GM19467 (cell line): ENCODE results near the gene SNRNP25.
"Not testable (repeated sequence)": the region's sequence is repeated elsewhere in the genome, so short reads cannot be mapped to it uniquely, and the experiment has no call there.

Source experiments
- ATAC-seq: cut with Tn5 transposase; IDR thresholded peaks from one replicate; pipeline ENCODE4 v1.9.1; 2021; ENCODE audit warnings: mild to moderate bottlenecking, moderate library complexity; ENCODE audit not compliant: unreplicated experiment

The SNRNP25 gene

GRCh38 chr16:53346-54236, at the start of gene SNRNP25, which contains the start of gene POLR3K:
TSS of gene SNRNP25 (plus strand) at chr16:53828. CDS start at chr16:54017, 189 bp downstream.
TSS of gene POLR3K (minus strand) at chr16:53608. CDS start at chr16:53586, 22 bp downstream.
- peak; percentile 93 for ATAC-seq

GRCh38 chr16:9903-10665, 43.5 kb upstream of the SNRNP25 start:
- no peak for ATAC-seq

- not testable (repeated sequence) for ATAC-seq
These were observed 42.9 kb upstream of the SNRNP25 start for GRCh38 chr16:10772-11171.

- not testable (repeated sequence) for ATAC-seq
These were observed 36.4 kb upstream of the SNRNP25 start for GRCh38 chr16:17062-17765.

DNA sequence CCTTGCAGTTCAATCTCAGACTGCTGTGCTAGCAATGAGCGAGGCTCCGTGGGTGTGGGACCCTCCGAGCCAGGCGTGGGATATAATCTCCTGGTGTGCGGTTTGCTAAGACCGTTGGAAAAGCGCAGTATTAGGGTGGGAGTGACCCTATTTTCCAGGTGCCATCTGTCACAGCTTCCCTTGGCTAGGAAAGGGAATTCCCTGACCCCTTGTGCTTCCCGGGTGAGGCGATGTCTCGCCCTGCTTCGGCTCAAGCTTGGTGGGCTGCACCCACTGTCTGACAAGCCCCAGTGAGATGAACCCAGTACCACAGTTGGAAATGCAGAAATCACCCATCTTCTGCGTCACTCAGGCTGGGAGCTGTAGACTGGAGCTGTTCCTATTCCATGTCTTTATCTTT, 32.7 kb upstream of the SNRNP25 start:
- ATAC-seq = not testable (repeated sequence)

DNA sequence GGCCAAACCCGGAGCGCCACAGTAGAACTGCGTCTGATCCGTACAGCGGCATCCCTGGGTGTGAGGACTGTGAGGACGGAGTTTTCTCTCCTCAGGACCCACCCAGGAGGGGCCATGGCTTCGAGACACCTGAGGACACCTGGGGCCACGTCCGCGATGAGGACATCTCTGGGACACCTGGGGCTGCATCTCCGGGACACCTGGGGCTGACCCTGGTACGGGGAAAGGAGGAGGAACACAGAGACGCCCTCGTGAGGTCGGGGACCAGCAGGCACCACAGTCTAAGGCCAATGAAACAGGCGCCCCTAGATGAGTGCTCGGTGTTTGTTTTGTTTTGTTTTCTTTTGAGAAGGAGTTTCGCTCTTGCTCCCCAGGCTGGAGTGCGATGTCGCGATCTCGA, 29.5 kb upstream of the SNRNP25 start:
- not testable (repeated sequence) for ATAC-seq

- not testable (repeated sequence) for ATAC-seq
These were observed 27.7 kb upstream of the SNRNP25 start for GRCh38 chr16:25926-26348.

DNA sequence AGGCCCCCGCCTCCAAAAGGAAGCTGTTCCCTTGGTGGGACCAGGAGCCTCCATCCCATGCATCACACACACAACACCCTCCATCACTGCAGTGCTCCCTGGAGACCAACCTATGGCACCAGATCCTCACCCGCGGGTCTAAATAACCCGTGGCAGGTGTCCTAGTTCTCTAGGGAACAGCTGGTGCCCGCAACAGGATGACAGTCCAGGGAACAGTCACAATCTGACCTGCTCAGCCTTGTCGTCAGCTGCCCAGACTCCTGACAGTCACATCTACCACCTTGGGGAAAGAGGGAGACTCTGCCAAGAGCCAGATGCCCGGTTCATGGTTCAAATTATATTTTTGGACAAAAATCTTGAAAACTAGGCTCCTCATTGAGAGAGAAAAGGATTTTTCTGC, 23.0 kb upstream of the SNRNP25 start:
- not testable (repeated sequence) for ATAC-seq

GRCh38 chr16:33154-33876, 20.3 kb upstream of the SNRNP25 start:
- not testable (repeated sequence) for ATAC-seq

GRCh38 chr16:33877-34647, 19.6 kb upstream of the SNRNP25 start:
- no peak for ATAC-seq

DNA sequence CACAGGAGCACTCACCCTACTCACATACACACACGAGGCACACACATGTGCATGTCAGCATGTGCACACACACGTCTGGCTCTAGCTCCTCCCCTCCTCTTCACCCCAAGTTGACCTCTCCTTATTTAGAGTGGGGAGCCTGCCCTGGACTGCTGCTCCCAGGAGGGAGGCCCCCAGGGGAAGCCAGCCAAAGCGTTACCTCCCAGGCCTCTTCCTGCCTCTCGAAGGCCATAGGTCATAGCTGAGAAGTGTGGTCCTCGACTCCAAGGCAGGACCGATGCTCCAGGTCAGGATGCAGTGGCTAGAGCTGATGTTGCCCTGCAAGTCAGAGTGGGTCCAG, 19.0 kb upstream of the SNRNP25 start:
- ATAC-seq = no peak

GRCh38 chr16:35011-35677, 18.5 kb upstream of the SNRNP25 start:
- no peak for ATAC-seq

DNA sequence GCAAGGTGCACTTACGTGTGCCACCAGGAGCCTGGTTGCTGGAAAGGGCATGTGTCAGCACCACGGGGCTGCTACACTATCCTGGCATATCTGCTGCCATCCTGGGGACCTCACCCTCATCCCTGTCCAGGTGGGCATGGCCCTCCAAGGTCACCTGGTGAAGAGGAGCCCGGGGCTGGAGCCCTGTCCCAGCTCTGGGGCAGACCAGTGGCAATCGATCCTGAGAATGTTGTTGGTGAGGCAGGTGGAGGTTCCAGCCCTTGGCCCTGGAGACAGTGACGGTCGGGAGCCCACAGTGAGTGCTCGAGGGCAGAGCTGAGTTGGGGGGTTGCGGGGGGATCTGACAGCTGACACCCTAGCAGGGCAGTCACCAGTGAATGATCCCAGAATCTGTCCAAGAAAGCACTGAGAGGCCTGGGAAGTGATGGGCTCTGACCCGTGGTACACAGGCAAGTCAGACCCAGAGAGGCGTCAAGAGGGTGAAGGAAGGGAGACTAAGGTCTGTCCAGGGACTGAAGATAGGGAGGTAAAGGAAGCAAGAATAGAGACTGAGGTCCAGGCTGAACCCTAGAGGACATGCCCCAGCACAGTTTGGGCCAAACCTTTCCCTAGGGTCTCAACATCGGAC, 17.8 kb upstream of the SNRNP25 start:
- ATAC-seq = no peak

DNA sequence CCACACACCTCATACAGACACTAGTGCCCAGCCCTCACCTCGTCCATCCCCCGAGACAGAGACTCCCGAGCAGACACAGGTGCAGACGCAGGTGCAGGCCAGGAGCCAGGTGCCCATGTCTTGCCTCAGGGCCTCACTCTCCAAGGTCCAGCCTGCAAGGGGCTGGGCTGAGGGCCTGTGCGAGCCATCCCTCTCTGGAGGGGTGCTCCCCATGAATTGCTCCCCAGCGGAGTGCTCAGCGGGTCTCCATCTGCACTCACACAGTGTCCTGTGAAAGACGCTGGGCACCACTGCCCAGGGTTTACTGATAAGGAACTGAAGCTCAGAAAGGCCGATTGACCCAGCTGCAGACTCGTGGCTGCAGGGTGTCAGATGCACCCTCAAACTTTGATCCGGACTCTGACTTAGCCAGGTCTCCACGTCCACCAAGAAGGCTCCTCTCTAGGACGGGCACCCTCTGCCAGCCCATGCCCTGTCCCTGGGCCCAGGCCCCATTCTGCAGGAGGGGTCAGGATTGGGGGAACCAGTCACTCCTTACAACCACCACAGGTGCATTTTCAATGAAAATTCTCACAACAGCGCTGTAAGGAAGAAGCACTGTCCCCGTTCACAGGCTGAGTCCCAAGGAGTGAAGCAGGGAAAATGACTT, 17.2 kb upstream of the SNRNP25 start:
- no peak for ATAC-seq

DNA sequence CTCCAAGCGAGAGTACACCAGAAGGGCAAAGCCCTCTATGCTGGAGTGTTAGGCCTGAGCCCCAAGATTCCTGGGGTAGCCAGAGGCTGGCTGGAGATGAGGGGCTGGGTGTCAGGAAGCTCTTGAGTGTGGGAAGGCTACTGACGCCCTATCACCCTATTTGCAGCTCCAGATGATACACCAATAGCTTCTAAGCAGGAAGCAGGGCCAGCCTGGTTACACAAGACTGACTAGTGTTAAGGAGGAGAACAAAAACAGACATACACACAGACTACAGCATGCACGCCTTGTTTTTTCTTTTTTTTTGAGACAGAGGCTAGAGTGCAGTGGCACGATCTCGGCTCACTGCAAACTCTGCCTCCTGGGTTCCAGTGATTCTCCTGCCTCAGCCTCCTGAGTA, 16.1 kb upstream of the SNRNP25 start:
- ATAC-seq = no peak

DNA sequence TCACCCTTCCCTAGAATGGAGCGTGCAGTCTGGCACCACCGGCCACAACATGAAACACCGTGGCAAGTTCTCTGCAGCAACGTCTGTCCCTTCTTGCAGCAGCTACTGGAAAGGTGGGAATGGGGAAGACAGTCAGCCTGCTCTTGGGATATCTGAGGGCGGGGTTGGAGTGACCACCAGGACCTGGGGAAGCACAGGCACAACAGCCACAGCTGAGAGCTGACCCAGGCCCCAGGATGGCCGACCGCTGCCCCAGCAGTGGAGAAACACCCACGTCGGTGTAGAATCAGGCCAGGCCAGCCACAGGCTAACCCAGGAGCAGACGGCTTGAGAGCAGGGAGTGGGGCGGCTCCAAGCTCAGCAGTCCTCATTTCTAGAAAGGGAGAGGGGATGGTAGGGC, 15.4 kb upstream of the SNRNP25 start:
- not testable (repeated sequence) for ATAC-seq

GRCh38 chr16:38941-39892, 14.4 kb upstream of the SNRNP25 start:
- ATAC-seq = peak; percentile 62
